Smooth muscle cell (in vitro differentiated cells): ENCODE results near the gene GRXCR2. TPM values are rescaled to one million over a fixed set of nuclear protein-coding genes. Genes with fewer than 3 reads are reported as not detected.

Experiments
- DNase-seq: peaks from one replicate; lab custom pipeline; 2025; ENCODE audit not compliant: unreplicated experiment; lab: John Stamatoyannopoulos, UW
- H2AFZ ChIP-seq: fragments of 200-600 bp; sonication (generic); 2 replicates; pipeline ENCODE4 v1.6.0; 2016; ENCODE audit warnings: antibody characterized with exemption, low read depth, mild to moderate bottlenecking
- H3F3A ChIP-seq: fragments of 200-600 bp; sonication (generic); 2 replicates; pipeline ENCODE4 v1.6.0; 2017; ENCODE audit warnings: antibody characterized with exemption, low read depth
- H3K27ac ChIP-seq: fragments of 200-600 bp; sonication (generic); 2 replicates; pipeline ENCODE4 v1.5.1; 2016; ENCODE audit warnings: low read depth, mild to moderate bottlenecking
- H3K27me3 ChIP-seq: fragments of 200-600 bp; sonication (generic); 2 replicates; pipeline ENCODE4 v1.6.1; 2016; ENCODE audit warnings: low read depth, mild to moderate bottlenecking
- H3K36me3 ChIP-seq: fragments of 200-600 bp; sonication (generic); 2 replicates; pipeline ENCODE4 v1.5.1; 2016; ENCODE audit warnings: low read depth
- H3K4me1 ChIP-seq: fragments of 200-600 bp; sonication (generic); 2 replicates; pipeline ENCODE4 v1.5.1; 2016; ENCODE audit warnings: low read depth
- H3K4me2 ChIP-seq: fragments of 200-600 bp; sonication (generic); 2 replicates; pipeline ENCODE4 v1.6.0; 2016; ENCODE audit warnings: mild to moderate bottlenecking
- H3K4me3 ChIP-seq: fragments of 200-600 bp; sonication (generic); 2 replicates; pipeline ENCODE4 v1.5.1; 2016; ENCODE audit warnings: mild to moderate bottlenecking
- H3K79me2 ChIP-seq: fragments of 200-600 bp; sonication (generic); 2 replicates; pipeline ENCODE4 v1.6.0; 2016; ENCODE audit warnings: low read depth, mild to moderate bottlenecking
- H3K9ac ChIP-seq: fragments of 200-600 bp; sonication (generic); 2 replicates; pipeline ENCODE4 v1.6.0; 2016; ENCODE audit warnings: low read depth
- H3K9me3 ChIP-seq: fragments of 200-600 bp; sonication (generic); replicated peaks from 2 replicates; pipeline ENCODE4 v1.5.1; 2016; ENCODE audit warnings: low read depth
- H4K20me1 ChIP-seq: fragments of 200-600 bp; sonication (generic); 2 replicates; pipeline ENCODE4 v1.6.0; 2016; ENCODE audit warnings: low read depth
- CTCF ChIP-seq: fragments of 200-600 bp; sonication (generic); IDR thresholded peaks from 2 replicates; pipeline ENCODE4 v1.5.1; 2017; ENCODE audit warnings: borderline replicate concordance, mild to moderate bottlenecking, antibody characterized with exemption; ENCODE audit not compliant: insufficient read depth, poor library complexity, severe bottlenecking
- WGBS: methylation state at CpG from one replicate; pipeline ENCODE4 v1.1.7; 2016; ENCODE audit warnings: low lambda C conversion rate; 5-methylcytosine and 5-hydroxymethylcytosine counted together
- polyA plus RNA-seq: library from polyadenylated mRNA; unstranded; fragments of >200 nt; fragmentation: Nextera tagmentation; extraction: Ambion mirVana; gene quantifications from 2 replicates; pipeline ENCODE4 v1.2.1, GENCODE V29; 2016
- total RNA-seq: library from RNA; depleted of rRNA; stranded (reverse); fragments of >200 nt; gene quantifications from 2 replicates; pipeline ENCODE4 v1.2.3, GENCODE V29; 2014

GRXCR2 gene
- total and polyA plus RNA-seq, 2 experiments from 2014 or later, result not detected

- Histone ChIP-seq H3K9me3 (no peaks in the 10 kb centered on the region), H3K9ac (no peak overlapping the region), H3K79me2 (no peaks in the 10 kb centered on the region), H3K4me3 (no peak overlapping the region), H3K4me1 (no peaks in the 10 kb centered on the region), H3K27ac (no peak overlapping the region), H3F3A (no peaks in the 10 kb centered on the region), H4K20me1 (no peaks in the 10 kb centered on the region), H2AFZ (no peak overlapping the region), H3K27me3 (no peaks in the 10 kb centered on the region), H3K4me2 (no peak overlapping the region), H3K36me3 (no peaks in the 10 kb centered on the region)
- peak; percentile 75 for TF ChIP-seq CTCF
- DNase-seq, result no peak
- WGBS, result 71% methylated on average over 3 of the region's 3 CpGs
Measured at GRCh38 chr5:145825751-145826180, 47.0 kb downstream of the GRXCR2 start.

- no peak for DNase-seq
Measured at GRCh38 chr5:145824040-145824439, 48.8 kb downstream of the GRXCR2 start.

DNA sequence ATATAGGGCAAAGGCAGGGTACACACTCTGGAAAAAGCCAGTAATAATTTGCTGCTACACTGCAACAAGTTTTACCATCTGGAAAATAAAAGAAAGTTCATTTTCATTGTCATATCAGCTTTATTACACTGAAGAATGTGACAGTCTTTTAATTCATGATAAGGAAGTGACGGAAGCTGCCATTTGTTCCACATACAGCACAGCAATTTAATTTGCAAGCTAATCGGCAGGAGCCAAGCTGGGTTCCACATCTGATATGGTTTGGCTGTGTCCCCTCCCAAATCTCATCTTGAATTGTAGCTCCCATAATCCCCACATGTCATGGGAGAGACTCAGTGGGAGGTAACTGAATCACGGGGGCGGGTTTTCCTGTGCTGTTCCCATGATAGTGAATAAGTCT is 54.2 kb downstream of the GRXCR2 start:
- DNase-seq, result no peak
- Histone ChIP-seq H3K9ac (no peak overlapping the region), H3K9me3 (no peaks in the 10 kb centered on the region), H3K79me2 (no peaks in the 10 kb centered on the region), H3K4me3 (no peak overlapping the region), H3K27ac (no peak overlapping the region), H3K4me2 (no peak overlapping the region), H2AFZ (no peak overlapping the region), H3K4me1 (no peaks in the 10 kb centered on the region), H3K36me3 (no peaks in the 10 kb centered on the region), H3K27me3 (no peaks in the 10 kb centered on the region), H3F3A (no peaks in the 10 kb centered on the region), H4K20me1 (no peaks in the 10 kb centered on the region)
- 96% methylated on average over 4 of the region's 4 CpGs for WGBS
- TF ChIP-seq CTCF, result no peak

More at GRCh38 chr5:145824040-145824439, 48.8 kb downstream of the GRXCR2 start:
- TF ChIP-seq CTCF, result no peak
- Histone ChIP-seq H3K36me3 (no peaks in the 10 kb centered on the region), H3K27ac (no peak overlapping the region), H3K79me2 (no peaks in the 10 kb centered on the region), H2AFZ (no peak overlapping the region), H3K4me2 (no peak overlapping the region), H3K9me3 (no peaks in the 10 kb centered on the region), H4K20me1 (no peaks in the 10 kb centered on the region), H3F3A (no peaks in the 10 kb centered on the region), H3K27me3 (no peaks in the 10 kb centered on the region), H3K4me1 (no peaks in the 10 kb centered on the region), H3K4me3 (no peak overlapping the region), H3K9ac (no peak overlapping the region)
- 84% methylated on average over 4 of the region's 4 CpGs for WGBS

GRCh38 chr5:145812877-145813276 is 59.9 kb downstream of the GRXCR2 start:
- Histone ChIP-seq H3F3A (no peaks in the 10 kb centered on the region), H3K9ac (no peak overlapping the region), H3K4me1 (no peaks in the 10 kb centered on the region), H4K20me1 (no peaks in the 10 kb centered on the region), H3K79me2 (no peaks in the 10 kb centered on the region), H3K4me3 (no peak overlapping the region), H3K36me3 (no peaks in the 10 kb centered on the region), H3K27me3 (no peaks in the 10 kb centered on the region), H3K4me2 (no peak overlapping the region), H3K27ac (no peak overlapping the region), H3K9me3 (no peaks in the 10 kb centered on the region), H2AFZ (no peak overlapping the region)
- DNase-seq, result no peak
- WGBS, result 77% methylated on average over 1 of the region's 1 CpG
- TF ChIP-seq CTCF, result no peak
